Suprapubic skin (tissue), 4 donors: ENCODE data around the gene PTGER2. TPM values are rescaled to one million over a fixed set of nuclear protein-coding genes. Genes with fewer than 3 reads are reported as not detected.

ENCODE experiments used
- DNase-seq, 2 donors: peaks; one replicate each; pipeline ENCODE4 v3.0.0-alpha.2; 2019; ENCODE audit warnings: low spot score in 2 of 2
- H3K27ac ChIP-seq: fragments of 200-600 bp; sonication (generic); one replicate; pipeline ENCODE4 v1.5.1; 2019
- H3K27me3 ChIP-seq: fragments of 200-600 bp; sonication (generic); one replicate; pipeline ENCODE4 v1.5.1; 2019
- H3K36me3 ChIP-seq: fragments of 200-600 bp; sonication (generic); one replicate; pipeline ENCODE4 v1.5.1; 2019
- H3K4me1 ChIP-seq: fragments of 200-600 bp; sonication (generic); one replicate; pipeline ENCODE4 v1.5.1; 2019
- H3K4me3 ChIP-seq: fragments of 200-600 bp; sonication (generic); one replicate; pipeline ENCODE4 v1.5.1; 2019; ENCODE audit warnings: mild to moderate bottlenecking
- H3K9me3 ChIP-seq: fragments of 200-600 bp; sonication (generic); one replicate; pipeline ENCODE4 v1.5.1; 2019
- CTCF ChIP-seq, 2 donors: fragments of 200-600 bp in 1 of 2; fragments of 450-650 bp in 1 of 2; sonication (generic) in 1 of 2; IDR thresholded peaks; one replicate each; pipeline ENCODE4 v1.5.1; 2016 to 2019; ENCODE audit warnings: antibody characterized with exemption in 2 of 2, mild to moderate bottlenecking in 1 of 2, moderate library complexity in 1 of 2
- EP300 ChIP-seq: sonication (generic); formaldehyde crosslinking; IDR thresholded peaks from one replicate; pipeline ENCODE4 v1.6.1; 2017; ENCODE audit warnings: antibody characterized with exemption
- POLR2A ChIP-seq, 2 donors: fragments of 450-650 bp; IDR thresholded peaks; one replicate each; pipeline ENCODE4 v1.6.1; 2017; ENCODE audit warnings: antibody characterized with exemption in 2 of 2, mild to moderate bottlenecking in 2 of 2, moderate library complexity in 2 of 2
- POLR2AphosphoS5 ChIP-seq, 3 donors: sonication (generic); formaldehyde crosslinking; IDR thresholded peaks; one replicate each; pipeline ENCODE4 v1.6.1; 2017; ENCODE audit warnings: antibody characterized with exemption in 3 of 3
- WGBS: methylation state at CpG from one replicate; pipeline ENCODE4 v1.1.5; 2018; 5-methylcytosine and 5-hydroxymethylcytosine counted together
- total RNA-seq, 4 donors: library from RNA; depleted of rRNA; stranded (reverse); fragments of >200 nt; gene quantifications; one replicate each; pipeline ENCODE4 v1.1.0, GENCODE V29; 2016

The PTGER2 gene
- total RNA-seq, 4 donors from 2014 or later, result 0.49 to 1.0 (median 0.68) TPM

GRCh38 chr14:52272375-52272774, 41.7 kb upstream of the PTGER2 start:
- DNase-seq, result no peak
- Histone ChIP-seq H3K36me3 (no peaks in the 10 kb centered on the region), H3K27me3 (peaks cover 21% of the 10 kb centered on the region), H3K9me3 (no peaks in the 10 kb centered on the region), H3K4me1 (peaks cover 23% of the 10 kb centered on the region), H3K27ac (no peak overlapping the region), H3K4me3 (no peak overlapping the region)
- TF ChIP-seq POLR2A (IDR thresholded peaks at IDR 0.05), result no peak
- TF ChIP-seq CTCF (IDR thresholded peaks at IDR 0.05), result no peak
- TF ChIP-seq POLR2AphosphoS5 (IDR thresholded peaks at IDR 0.05), result no peak
- TF ChIP-seq EP300, result no peak
- 60% methylated on average over 3 of the region's 3 CpGs for WGBS

GRCh38 chr14:52275372-52275771, 38.7 kb upstream of the PTGER2 start:
- no peak overlapping the region for H3K27ac ChIP-seq

GRCh38 chr14:52277552-52277951, 36.6 kb upstream of the PTGER2 start:
- H3K9me3 ChIP-seq, result no peaks in the 10 kb centered on the region
- H3K36me3 ChIP-seq, result no peaks in the 10 kb centered on the region
- no peak overlapping the region for H3K4me3 ChIP-seq
- TF ChIP-seq POLR2AphosphoS5 (IDR thresholded peaks at IDR 0.05) (no peak), EP300 (no peak), POLR2A (IDR thresholded peaks at IDR 0.05) (no peak), CTCF (IDR thresholded peaks at IDR 0.05) (no peak)
- DNase-seq, result no peak
- WGBS, result 64% methylated on average over 4 of the region's 4 CpGs
- no peaks in the 10 kb centered on the region for H3K27me3 ChIP-seq
- H3K4me1 ChIP-seq, result peaks cover 4% of the 10 kb centered on the region
- H3K27ac ChIP-seq, result no peak overlapping the region

More at GRCh38 chr14:52275372-52275771, 38.7 kb upstream of the PTGER2 start:
- H3K9me3 ChIP-seq, result no peaks in the 10 kb centered on the region
- peaks cover 4% of the 10 kb centered on the region for H3K4me1 ChIP-seq
- WGBS, result 59% methylated on average over 3 of the region's 3 CpGs
- DNase-seq, result no peak
- TF ChIP-seq POLR2AphosphoS5 (IDR thresholded peaks at IDR 0.05), result no peak
- TF ChIP-seq POLR2A (IDR thresholded peaks at IDR 0.05), result no peak
- no peak for TF ChIP-seq EP300
- no peak for TF ChIP-seq CTCF (IDR thresholded peaks at IDR 0.05)
- no peaks in the 10 kb centered on the region for H3K36me3 ChIP-seq
- H3K4me3 ChIP-seq, result no peak overlapping the region
- H3K27me3 ChIP-seq, result no peaks in the 10 kb centered on the region

GRCh38 chr14:52279408-52279807, 34.7 kb upstream of the PTGER2 start:
- Histone ChIP-seq H3K36me3 (no peaks in the 10 kb centered on the region), H3K27me3 (no peaks in the 10 kb centered on the region), H3K9me3 (no peaks in the 10 kb centered on the region), H3K4me1 (peaks cover 4% of the 10 kb centered on the region), H3K27ac (no peak overlapping the region), H3K4me3 (no peak overlapping the region)
- TF ChIP-seq POLR2A (IDR thresholded peaks at IDR 0.05), result no peak
- no peak for TF ChIP-seq CTCF (IDR thresholded peaks at IDR 0.05)
- no peak for TF ChIP-seq EP300
- no peak for TF ChIP-seq POLR2AphosphoS5 (IDR thresholded peaks at IDR 0.05)
- WGBS, result 28% methylated on average over 3 of the region's 3 CpGs
- DNase-seq, result no peak

GRCh38 chr14:52283099-52283498, 31.0 kb upstream of the PTGER2 start:
- 80% methylated on average over 2 of the region's 2 CpGs for WGBS

More at GRCh38 chr14:52283099-52283498, 31.0 kb upstream of the PTGER2 start:
- Histone ChIP-seq H3K27ac (no peak overlapping the region), H3K9me3 (no peaks in the 10 kb centered on the region), H3K36me3 (no peaks in the 10 kb centered on the region), H3K4me3 (no peak overlapping the region), H3K4me1 (peaks cover 4% of the 10 kb centered on the region), H3K27me3 (no peaks in the 10 kb centered on the region)
- TF ChIP-seq CTCF (IDR thresholded peaks at IDR 0.05), result no peak
- DNase-seq, result no peak
